ENCODE data around the gene CREB5.
A peak's percentile ranks its signal among the peaks of the same experiment; 100 is the strongest.

Gene CREB5

DNA sequence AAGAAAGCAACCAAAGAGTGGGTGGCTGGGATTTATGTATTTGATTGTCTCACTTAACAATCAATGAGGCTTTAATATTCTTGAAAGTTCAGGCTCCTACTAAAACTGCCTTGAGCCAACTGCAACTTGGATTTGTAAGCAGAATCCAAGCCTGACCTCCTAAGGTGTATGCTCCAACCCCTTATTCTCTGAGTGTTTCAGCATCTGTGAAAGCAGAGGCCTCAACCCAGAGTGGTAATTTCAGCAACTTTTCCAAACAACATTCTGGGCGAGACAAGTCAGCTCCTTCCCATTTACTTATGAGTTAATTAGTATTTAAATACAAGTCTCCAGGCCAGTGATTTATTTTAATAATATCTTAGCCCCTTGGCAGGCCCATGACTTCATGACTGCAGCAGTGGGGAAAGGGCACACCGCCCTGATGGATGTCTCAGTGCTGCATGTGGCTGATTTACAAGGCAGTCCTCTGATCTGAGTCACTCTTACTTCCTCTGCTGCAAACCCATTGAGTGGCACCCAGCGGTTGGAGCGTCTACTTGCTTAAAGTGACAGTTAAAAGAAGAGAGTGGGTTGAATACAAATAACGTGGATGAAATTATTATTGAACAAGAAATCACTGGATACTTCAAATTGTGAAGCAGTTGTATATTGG, 336.7 kb downstream of the CREB5 start:
- Histone ChIP-seq H4K8ac (ENCODE audit: low read length) (no peak overlapping the region), H4K91ac (ENCODE audit: low read length) (no peak overlapping the region), H2AFZ (ENCODE audit: low read depth, low read length) (no peak overlapping the region), H2BK120ac (ENCODE audit: low read depth, low read length) (no peak overlapping the region), H3K27ac (ENCODE audit: low read length, poor library complexity, severe bottlenecking) (peak overlapping the region; percentile 76), H3K4me1 (ENCODE audit: control insufficient read depth, insufficient read depth, low read depth, low read length) (peaks cover 16% of the 10 kb centered on the region), H3K4me2 (ENCODE audit: low read length, poor library complexity, severe bottlenecking) (no peak overlapping the region), H3K4me3 (ENCODE audit: insufficient read depth in 1 of 2, low read depth in 1 of 2, low read length in 2 of 2) (no peak overlapping the region), H3K14ac (ENCODE audit: low read length in 2 of 2) (no peak overlapping the region), H2BK12ac (ENCODE audit: low read length in 2 of 2) (no peak overlapping the region), H3K9ac (ENCODE audit: low read length) (peak overlapping the region; percentile 55), H3K79me1 (replicated peaks; ENCODE audit: low read length, poor library complexity, severe bottlenecking) (peaks cover 21% of the 10 kb centered on the region), H2AK5ac (ENCODE audit: low read length, severe bottlenecking) (peak overlapping the region; percentile 55), H3K9me3 (ENCODE audit: control insufficient read depth, low read length) (no peaks in the 10 kb centered on the region), H3K23ac (ENCODE audit: low read length in 2 of 2) (no peak overlapping the region), H3K4ac (ENCODE audit: low read depth in 1 of 2, low read length in 2 of 2) (no peak overlapping the region), H3K18ac (ENCODE audit: low read depth in 1 of 2, low read length in 2 of 2) (peak overlapping the region in 1 of 2 experiments; percentile 29), H2BK5ac (ENCODE audit: low read depth, low read length, poor library complexity, severe bottlenecking) (peak overlapping the region; percentile 46), H3K27me3 (ENCODE audit: control insufficient read depth in 1 of 2, insufficient read depth in 1 of 2, low read length in 2 of 2) (no peaks in the 10 kb centered on the region), H3K36me3 (ENCODE audit: control insufficient read depth in 1 of 2, insufficient read depth in 2 of 2, low read depth in 1 of 2, low read length in 2 of 2) (peaks cover 0 to 8% of the 10 kb centered on the region in 2 experiments), H2BK15ac (ENCODE audit: low read depth, poor library complexity, severe bottlenecking) (no peak overlapping the region)
- WGBS: 6% methylated on average over 4 of the region's 5 CpGs
- peak; percentile 84 for DNase-seq

DNA sequence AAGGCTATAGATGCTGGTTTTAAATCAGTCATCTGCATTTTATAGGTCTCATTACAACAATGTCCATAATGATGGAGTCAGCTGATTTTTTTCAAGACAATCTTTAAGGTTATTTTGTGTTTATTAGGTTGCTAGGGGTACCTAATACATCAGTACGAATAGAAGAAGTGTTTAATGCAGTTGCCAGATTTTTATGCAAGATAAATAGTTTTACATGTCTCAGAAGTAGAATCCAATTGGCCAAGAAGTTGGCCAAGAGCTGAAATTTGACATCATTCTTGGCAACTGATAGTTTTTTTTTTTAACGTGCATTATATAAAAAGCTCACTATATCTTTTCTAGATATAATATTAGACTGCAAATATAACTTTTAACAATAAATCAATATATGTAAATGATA, 337.3 kb downstream of the CREB5 start:
- Histone ChIP-seq H3K79me1 (replicated peaks; ENCODE audit: low read length, poor library complexity, severe bottlenecking) (peaks cover 19% of the 10 kb centered on the region), H2BK12ac (ENCODE audit: low read length in 2 of 2) (no peak overlapping the region), H3K27ac (ENCODE audit: low read length, poor library complexity, severe bottlenecking) (no peak overlapping the region), H3K4me1 (ENCODE audit: control insufficient read depth, insufficient read depth, low read depth, low read length) (peaks cover 19% of the 10 kb centered on the region), H2BK5ac (ENCODE audit: low read depth, low read length, poor library complexity, severe bottlenecking) (no peak overlapping the region), H3K14ac (ENCODE audit: low read length in 2 of 2) (no peak overlapping the region), H2BK15ac (ENCODE audit: low read depth, poor library complexity, severe bottlenecking) (no peak overlapping the region), H3K4ac (ENCODE audit: low read depth in 1 of 2, low read length in 2 of 2) (no peak overlapping the region), H4K8ac (ENCODE audit: low read length) (no peak overlapping the region), H2AFZ (ENCODE audit: low read depth, low read length) (no peak overlapping the region), H2AK5ac (ENCODE audit: low read length, severe bottlenecking) (no peak overlapping the region), H4K91ac (ENCODE audit: low read length) (no peak overlapping the region), H3K23ac (ENCODE audit: low read length in 2 of 2) (no peak overlapping the region), H3K36me3 (ENCODE audit: control insufficient read depth in 1 of 2, insufficient read depth in 2 of 2, low read depth in 1 of 2, low read length in 2 of 2) (peaks cover 0 to 8% of the 10 kb centered on the region in 2 experiments), H3K9ac (ENCODE audit: low read length) (peak overlapping the region; percentile 55), H3K4me2 (ENCODE audit: low read length, poor library complexity, severe bottlenecking) (no peak overlapping the region), H3K9me3 (ENCODE audit: control insufficient read depth, low read length) (no peaks in the 10 kb centered on the region), H3K27me3 (ENCODE audit: control insufficient read depth in 1 of 2, insufficient read depth in 1 of 2, low read length in 2 of 2) (no peaks in the 10 kb centered on the region), H3K4me3 (ENCODE audit: insufficient read depth in 1 of 2, low read depth in 1 of 2, low read length in 2 of 2) (no peak overlapping the region), H3K18ac (ENCODE audit: low read depth in 1 of 2, low read length in 2 of 2) (no peak overlapping the region), H2BK120ac (ENCODE audit: low read depth, low read length) (no peak overlapping the region)
- WGBS: 81% methylated on average over 1 of the region's 2 CpGs
- DNase-seq: peak; percentile 24

GRCh38 chr7:28750981-28751380, 338.7 kb downstream of the CREB5 start:
- Histone ChIP-seq H3K79me1 (replicated peaks; ENCODE audit: low read length, poor library complexity, severe bottlenecking) (peaks cover 10% of the 10 kb centered on the region), H2BK12ac (ENCODE audit: low read length in 2 of 2) (no peak overlapping the region), H3K18ac (ENCODE audit: low read depth in 1 of 2, low read length in 2 of 2) (no peak overlapping the region), H3K4me1 (ENCODE audit: control insufficient read depth, insufficient read depth, low read depth, low read length) (peaks cover 17% of the 10 kb centered on the region), H3K27me3 (ENCODE audit: control insufficient read depth in 1 of 2, insufficient read depth in 1 of 2, low read length in 2 of 2) (no peaks in the 10 kb centered on the region), H3K23ac (ENCODE audit: low read length in 2 of 2) (no peak overlapping the region), H4K8ac (ENCODE audit: low read length) (no peak overlapping the region), H3K4me2 (ENCODE audit: low read length, poor library complexity, severe bottlenecking) (no peak overlapping the region), H3K9ac (ENCODE audit: low read length) (no peak overlapping the region), H2BK15ac (ENCODE audit: low read depth, poor library complexity, severe bottlenecking) (no peak overlapping the region), H3K27ac (ENCODE audit: low read length, poor library complexity, severe bottlenecking) (peak overlapping the region; percentile 22), H3K36me3 (ENCODE audit: control insufficient read depth in 1 of 2, insufficient read depth in 2 of 2, low read depth in 1 of 2, low read length in 2 of 2) (peaks cover 0 to 6% of the 10 kb centered on the region in 2 experiments), H2BK5ac (ENCODE audit: low read depth, low read length, poor library complexity, severe bottlenecking) (no peak overlapping the region), H2BK120ac (ENCODE audit: low read depth, low read length) (no peak overlapping the region), H2AFZ (ENCODE audit: low read depth, low read length) (no peak overlapping the region), H4K91ac (ENCODE audit: low read length) (no peak overlapping the region), H3K4ac (ENCODE audit: low read depth in 1 of 2, low read length in 2 of 2) (peak overlapping the region in 1 of 2 experiments; percentile 13), H3K4me3 (ENCODE audit: insufficient read depth in 1 of 2, low read depth in 1 of 2, low read length in 2 of 2) (no peak overlapping the region), H3K9me3 (ENCODE audit: control insufficient read depth, low read length) (no peaks in the 10 kb centered on the region), H2AK5ac (ENCODE audit: low read length, severe bottlenecking) (no peak overlapping the region), H3K14ac (ENCODE audit: low read length in 2 of 2) (no peak overlapping the region)
- peak; percentile 40 for DNase-seq
- 83% methylated on average over 2 of the region's 6 CpGs for WGBS

DNA sequence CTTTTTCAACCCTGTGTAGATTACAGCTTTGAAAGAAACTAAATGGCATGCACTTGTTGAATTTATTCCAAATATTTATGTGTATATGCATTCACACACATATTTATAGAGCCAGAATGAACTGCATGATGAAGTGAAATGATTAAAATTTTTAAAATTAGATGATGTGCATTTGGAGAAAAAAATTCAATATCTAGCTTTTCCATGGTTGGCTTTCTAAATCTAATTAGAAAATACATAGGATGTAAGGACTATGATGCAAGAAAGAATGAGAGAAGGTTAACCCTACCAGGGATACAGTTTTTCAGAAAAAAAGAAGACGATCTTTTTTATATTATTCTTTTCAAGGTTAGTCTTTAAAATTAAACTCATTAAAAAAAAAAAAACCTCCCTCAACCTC, 341.3 kb downstream of the CREB5 start:
- Histone ChIP-seq H4K8ac (ENCODE audit: low read length) (no peak overlapping the region), H3K27me3 (ENCODE audit: control insufficient read depth in 1 of 2, insufficient read depth in 1 of 2, low read length in 2 of 2) (no peaks in the 10 kb centered on the region), H2BK12ac (ENCODE audit: low read length in 2 of 2) (no peak overlapping the region), H3K14ac (ENCODE audit: low read length in 2 of 2) (no peak overlapping the region), H3K79me1 (replicated peaks; ENCODE audit: low read length, poor library complexity, severe bottlenecking) (peaks cover 15% of the 10 kb centered on the region), H3K23ac (ENCODE audit: low read length in 2 of 2) (no peak overlapping the region), H3K9ac (ENCODE audit: low read length) (peak overlapping the region; percentile 60), H2BK5ac (ENCODE audit: low read depth, low read length, poor library complexity, severe bottlenecking) (no peak overlapping the region), H2BK120ac (ENCODE audit: low read depth, low read length) (no peak overlapping the region), H4K91ac (ENCODE audit: low read length) (no peak overlapping the region), H3K4ac (ENCODE audit: low read depth in 1 of 2, low read length in 2 of 2) (no peak overlapping the region), H3K9me3 (ENCODE audit: control insufficient read depth, low read length) (no peaks in the 10 kb centered on the region), H3K27ac (ENCODE audit: low read length, poor library complexity, severe bottlenecking) (no peak overlapping the region), H3K4me3 (ENCODE audit: insufficient read depth in 1 of 2, low read depth in 1 of 2, low read length in 2 of 2) (no peak overlapping the region), H2AK5ac (ENCODE audit: low read length, severe bottlenecking) (no peak overlapping the region), H3K4me1 (ENCODE audit: control insufficient read depth, insufficient read depth, low read depth, low read length) (peaks cover 10% of the 10 kb centered on the region), H3K4me2 (ENCODE audit: low read length, poor library complexity, severe bottlenecking) (no peak overlapping the region), H3K18ac (ENCODE audit: low read depth in 1 of 2, low read length in 2 of 2) (no peak overlapping the region), H2AFZ (ENCODE audit: low read depth, low read length) (no peak overlapping the region), H3K36me3 (ENCODE audit: control insufficient read depth in 1 of 2, insufficient read depth in 2 of 2, low read depth in 1 of 2, low read length in 2 of 2) (peaks cover 10% of the 10 kb centered on the region in 2 experiments), H2BK15ac (ENCODE audit: low read depth, poor library complexity, severe bottlenecking) (no peak overlapping the region)
- WGBS: no CpG with 5 or more reads among the region's 1 CpG
- DNase-seq: no peak

Data from mesenchymal stem cell (in vitro differentiated cells and primary cell).